ENCODE data around the gene B4GALT5.
"Not testable (repeated sequence)": the region's sequence is repeated elsewhere in the genome, so short reads cannot be mapped to it uniquely, and the experiment has no call there.

Gene B4GALT5

GRCh38 chr20:49624317-49624716, 89.4 kb downstream of the B4GALT5 start:
- DNase-seq = no peak

- no peak for DNase-seq
Measured at GRCh38 chr20:49622243-49622642, 91.4 kb downstream of the B4GALT5 start.

- DNase-seq = no peak
Measured at GRCh38 chr20:49620364-49621240, 93.1 kb downstream of the B4GALT5 start.

- DNase-seq = no peak
Measured at GRCh38 chr20:49619113-49620048, 94.3 kb downstream of the B4GALT5 start.

- no peak for DNase-seq
Measured at GRCh38 chr20:49618289-49618688, 95.4 kb downstream of the B4GALT5 start.

- not testable (repeated sequence) for DNase-seq
Measured at GRCh38 chr20:49617394-49617793, 96.3 kb downstream of the B4GALT5 start.

GRCh38 chr20:49616154-49617007, 97.3 kb downstream of the B4GALT5 start:
- DNase-seq = no peak

- DNase-seq = no peak
Measured at GRCh38 chr20:49615401-49616153, 98.1 kb downstream of the B4GALT5 start.

GRCh38 chr20:49615051-49615400, 98.7 kb downstream of the B4GALT5 start:
- DNase-seq = not testable (repeated sequence)

GRCh38 chr20:49614338-49615050, 99.2 kb downstream of the B4GALT5 start:
- no peak for DNase-seq

GRCh38 chr20:49612127-49612738, 101.4 kb downstream of the B4GALT5 start:
- DNase-seq = no peak

- not testable (repeated sequence) for DNase-seq
Measured at GRCh38 chr20:49611539-49612126, 102.0 kb downstream of the B4GALT5 start.

GRCh38 chr20:49610691-49611538, 102.8 kb downstream of the B4GALT5 start:
- peak; percentile 90 for DNase-seq

- peak; percentile 70 for DNase-seq
Measured at GRCh38 chr20:49608752-49609670, 104.7 kb downstream of the B4GALT5 start.

GRCh38 chr20:49607568-49607967, 106.1 kb downstream of the B4GALT5 start:
- DNase-seq = no peak

- DNase-seq = no peak
Measured at GRCh38 chr20:49603209-49603627, 110.5 kb downstream of the B4GALT5 start.

- DNase-seq = no peak
Measured at GRCh38 chr20:49602345-49603208, 111.1 kb downstream of the B4GALT5 start.
